T-helper 17 cell (primary cell): ENCODE measurements around the gene LDLRAP1. TPM values are rescaled to one million over a fixed set of nuclear protein-coding genes. Genes with fewer than 3 reads are reported as not detected.

Source experiments
- ATAC-seq: fragments of 150-1000 bp; cut with Tn5 transposase; 2 replicates; pipeline ENCODE4 v1.10.0; 2021; ENCODE audit warnings: mild to moderate bottlenecking, moderate library complexity
- DNase-seq, 3 donors: peaks; one replicate each; pipeline versions ENCODE4 v3.0.0 to v3.0.0-alpha.2; 2020 to 2021
- H3K9me3 ChIP-seq: one replicate; pipeline ENCODE4 v1.7.0; 2013; ENCODE audit warnings: low read length, mild to moderate bottlenecking; ENCODE audit not compliant: control insufficient read depth, poor library complexity, severe bottlenecking
- H3K27ac Mint-ChIP-seq: one replicate; pipeline ENCODE4 v1.8.0; 2022; ENCODE audit warnings: mild to moderate bottlenecking, moderate library complexity, mixed read lengths
- H3K27me3 Mint-ChIP-seq: one replicate; pipeline ENCODE4 v1.8.0; 2022; ENCODE audit warnings: mixed read lengths
- H3K36me3 Mint-ChIP-seq: one replicate; pipeline ENCODE4 v1.8.0; 2022; ENCODE audit warnings: low read depth, mixed read lengths
- H3K4me1 Mint-ChIP-seq: one replicate; pipeline ENCODE4 v1.8.0; 2022; ENCODE audit warnings: mild to moderate bottlenecking, mixed read lengths
- H3K4me3 Mint-ChIP-seq: one replicate; pipeline ENCODE4 v1.8.0; 2022; ENCODE audit warnings: mild to moderate bottlenecking, moderate library complexity, mixed read lengths
- total RNA-seq, 4 donors: library from RNA in 2 of 4; stranded (reverse) in 2 of 4; gene quantifications; one replicate each; pipeline ENCODE4 v1.2.3 and lab custom pipeline; 2022 to 2026

The LDLRAP1 gene
- total RNA-seq, 2 donors from 2014 or later = 90.3 to 96.6 TPM

DNA sequence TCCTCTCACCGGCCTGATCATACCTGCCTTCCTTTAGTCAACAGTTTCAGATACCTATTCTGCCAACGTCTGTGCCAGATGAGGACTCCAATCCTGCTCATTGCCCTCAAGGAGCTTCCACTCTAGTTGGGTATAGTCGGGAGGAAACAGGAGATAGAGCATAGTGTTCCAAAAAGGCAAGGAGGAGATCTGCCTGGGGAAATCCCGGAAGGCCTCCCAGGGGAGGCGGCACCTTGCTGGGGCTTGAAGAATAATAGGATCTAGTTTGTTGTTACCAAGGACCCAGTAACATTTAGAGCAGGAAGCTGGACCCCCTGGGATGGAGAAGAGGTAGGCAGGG lies 12.3 kb downstream of the LDLRAP1 start:
- DNase-seq (no peak), ATAC-seq (no peak)
- Mint-ChIP-seq H3K36me3 (peaks cover 2% of the 10 kb centered on the region), H3K27ac (peak overlapping the region; percentile 87), H3K4me3 (peak overlapping the region; percentile 43), H3K27me3 (no peaks in the 10 kb centered on the region), H3K4me1 (peaks cover 69% of the 10 kb centered on the region)
- H3K9me3 ChIP-seq = no peaks in the 10 kb centered on the region

DNA sequence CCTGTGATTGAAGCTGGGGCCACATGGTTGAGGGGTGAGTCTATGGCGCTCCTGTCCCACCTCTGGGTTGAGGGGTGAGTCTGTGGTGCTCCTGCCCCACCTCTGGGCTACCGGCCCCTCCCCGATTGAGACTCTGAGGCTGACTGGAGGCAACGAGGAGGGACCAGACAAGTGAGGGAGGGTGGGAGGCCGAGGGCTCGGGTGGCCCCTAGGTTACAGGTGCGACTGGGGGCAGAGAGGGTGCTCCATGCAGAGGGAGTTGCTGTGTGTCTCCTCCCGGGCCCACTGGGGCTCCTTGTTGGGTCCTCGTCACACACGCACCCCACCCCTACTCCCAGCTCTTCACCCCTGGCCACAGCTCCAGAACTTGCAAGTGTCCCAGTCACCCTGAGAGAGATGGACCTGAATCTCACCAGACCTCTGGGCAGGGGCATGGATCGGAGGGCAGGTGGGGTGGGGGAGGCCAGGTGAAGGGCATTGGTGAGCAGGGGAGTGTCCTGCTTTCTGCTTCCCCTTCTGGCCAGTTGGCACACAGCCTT lies 12.8 kb downstream of the LDLRAP1 start:
- H3K9me3 ChIP-seq = no peaks in the 10 kb centered on the region
- Mint-ChIP-seq H3K27me3 (no peaks in the 10 kb centered on the region), H3K27ac (peak overlapping the region; percentile 87), H3K4me3 (peak overlapping the region; percentile 53), H3K36me3 (peaks cover 2% of the 10 kb centered on the region), H3K4me1 (peaks cover 68% of the 10 kb centered on the region)
- peak; percentile 21 for ATAC-seq
- no peak for DNase-seq

DNA sequence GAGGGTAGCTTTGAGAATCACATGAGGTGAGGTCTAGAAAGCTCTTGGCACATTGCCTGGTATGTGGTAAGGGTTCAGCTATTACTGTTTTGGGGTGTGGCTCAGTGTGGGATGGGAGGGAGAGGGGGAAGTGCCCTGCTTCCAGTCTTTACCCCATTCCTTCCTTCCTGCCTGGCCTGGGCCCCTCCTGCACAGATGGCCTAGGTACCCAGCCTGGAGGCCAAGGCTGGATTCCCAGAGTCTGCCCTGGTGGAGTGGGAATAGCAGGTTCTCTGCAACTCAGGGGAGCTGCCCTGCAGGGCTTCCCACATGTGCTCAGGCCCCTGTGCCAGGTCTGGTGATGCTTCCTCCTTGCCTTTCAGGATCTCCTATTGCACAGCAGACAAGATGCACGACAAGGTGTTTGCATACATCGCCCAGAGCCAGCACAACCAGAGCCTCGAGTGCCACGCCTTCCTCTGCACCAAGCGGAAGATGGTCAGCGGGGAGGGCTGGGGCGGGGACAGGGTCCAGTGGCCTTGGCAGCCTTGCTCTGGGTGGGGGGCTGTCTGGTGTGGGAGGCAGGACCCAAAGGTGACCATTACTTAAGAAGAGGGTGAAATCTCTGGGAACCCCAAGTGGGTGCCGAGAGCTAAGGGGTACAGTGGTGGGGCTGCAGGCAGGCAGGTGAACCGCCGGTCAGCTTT lies 13.5 kb downstream of the LDLRAP1 start:
- ATAC-seq (peak; percentile 68), DNase-seq (no peak)
- Mint-ChIP-seq H3K4me3 (peak overlapping the region; percentile 53), H3K27me3 (no peaks in the 10 kb centered on the region), H3K36me3 (peaks cover 2% of the 10 kb centered on the region), H3K4me1 (peaks cover 67% of the 10 kb centered on the region), H3K27ac (peak overlapping the region; percentile 87)
- no peaks in the 10 kb centered on the region for H3K9me3 ChIP-seq

DNA sequence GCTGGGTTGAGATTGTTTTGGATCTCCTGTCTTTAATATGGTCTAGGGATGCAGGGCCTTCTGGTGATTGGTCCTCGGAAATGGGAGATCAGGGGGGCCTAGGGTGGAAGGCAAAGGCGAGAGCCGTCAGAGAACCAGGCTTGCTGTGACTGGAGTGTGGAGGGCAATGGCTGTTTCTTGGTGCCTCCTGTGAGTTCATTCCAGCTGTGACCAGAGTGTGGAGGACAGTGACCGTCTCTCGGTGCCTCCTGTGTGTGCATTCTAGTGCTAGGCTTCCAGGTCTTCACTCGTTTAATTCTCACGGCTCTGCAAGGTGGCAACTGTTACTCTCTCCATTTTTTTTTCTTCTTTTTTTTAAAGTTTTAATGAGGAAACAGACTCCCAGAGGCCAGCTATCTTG lies 14.1 kb downstream of the LDLRAP1 start:
- H3K4me1 Mint-ChIP-seq = peaks cover 66% of the 10 kb centered on the region
- peak overlapping the region; percentile 9 for H3K4me3 Mint-ChIP-seq
- H3K27ac Mint-ChIP-seq = peak overlapping the region; percentile 95
- H3K27me3 Mint-ChIP-seq = no peaks in the 10 kb centered on the region
- H3K36me3 Mint-ChIP-seq = peaks cover 2% of the 10 kb centered on the region
- ATAC-seq (no peak), DNase-seq (no peak)
- no peaks in the 10 kb centered on the region for H3K9me3 ChIP-seq

DNA sequence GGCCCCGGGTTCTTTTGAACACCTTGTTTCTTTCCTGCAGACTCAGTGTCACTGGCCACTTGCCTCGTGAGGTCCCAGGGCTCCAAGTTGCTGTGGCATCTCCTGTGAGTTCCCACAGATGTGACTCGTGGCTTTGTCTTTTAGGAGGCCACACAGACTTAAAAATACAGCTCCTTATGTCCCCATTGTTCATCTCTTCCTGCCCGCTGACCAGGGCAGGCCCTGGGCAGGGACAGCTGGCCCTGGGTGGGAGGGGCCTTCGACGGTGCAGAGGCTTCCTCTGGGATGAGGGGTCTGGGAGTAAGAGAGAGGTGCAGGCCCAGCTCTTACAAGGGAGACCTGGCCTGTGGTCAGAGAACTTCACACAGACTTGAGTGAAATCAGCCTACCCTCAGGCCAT lies 15.6 kb downstream of the LDLRAP1 start:
- H3K9me3 ChIP-seq = no peaks in the 10 kb centered on the region
- peaks cover 5% of the 10 kb centered on the region for H3K36me3 Mint-ChIP-seq
- peak overlapping the region; percentile 95 for H3K27ac Mint-ChIP-seq
- H3K27me3 Mint-ChIP-seq = no peaks in the 10 kb centered on the region
- peaks cover 58% of the 10 kb centered on the region for H3K4me1 Mint-ChIP-seq
- DNase-seq (no peak), ATAC-seq (no peak)
- no peak overlapping the region for H3K4me3 Mint-ChIP-seq

DNA sequence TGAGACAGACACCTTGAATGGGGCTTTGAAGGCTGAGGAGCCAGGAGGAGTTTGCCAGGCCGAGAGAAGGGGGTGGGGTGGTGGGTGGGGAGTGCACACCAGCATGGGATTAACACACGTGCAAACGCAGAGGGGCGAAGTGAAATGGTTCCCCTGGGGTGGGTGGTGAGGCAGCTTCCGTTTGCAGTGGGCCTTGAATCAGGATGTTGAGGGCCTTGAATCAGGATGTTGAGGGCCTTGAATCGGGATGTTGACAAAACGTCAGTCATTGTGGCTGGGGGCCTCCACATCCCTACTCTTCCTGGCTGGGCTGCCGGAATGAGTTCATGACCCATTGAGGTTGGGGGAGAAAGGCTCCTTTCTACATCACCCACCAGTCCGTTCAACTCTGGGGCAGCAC lies 16.6 kb downstream of the LDLRAP1 start:
- no peaks in the 10 kb centered on the region for H3K27me3 Mint-ChIP-seq
- H3K27ac Mint-ChIP-seq = peak overlapping the region; percentile 95
- peaks cover 5% of the 10 kb centered on the region for H3K36me3 Mint-ChIP-seq
- no peaks in the 10 kb centered on the region for H3K9me3 ChIP-seq
- no peak for ATAC-seq
- H3K4me1 Mint-ChIP-seq = peaks cover 60% of the 10 kb centered on the region
- DNase-seq = no peak
- H3K4me3 Mint-ChIP-seq = peak overlapping the region; percentile 19

DNA sequence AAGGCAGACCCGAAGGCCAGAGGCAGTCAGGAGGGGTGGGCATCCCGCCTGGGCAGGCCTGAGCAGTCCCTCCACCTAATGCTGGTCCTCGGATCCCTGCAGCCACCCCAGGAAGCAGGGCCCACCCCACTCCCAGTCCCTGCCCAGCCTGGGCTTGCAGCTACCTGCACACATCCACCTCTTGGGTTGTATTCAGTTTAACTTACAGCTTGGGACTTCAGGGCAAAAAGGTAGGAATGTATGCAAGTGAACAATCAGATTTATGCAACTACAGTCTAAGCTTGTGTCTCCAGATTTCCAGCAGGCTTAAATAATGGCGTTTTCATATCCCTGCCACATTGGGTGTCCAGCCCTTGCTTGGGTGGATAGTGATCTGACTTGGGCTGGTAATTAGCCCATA lies 17.4 kb downstream of the LDLRAP1 start:
- ATAC-seq = no peak
- DNase-seq = no peak
- Mint-ChIP-seq H3K36me3 (peaks cover 5% of the 10 kb centered on the region), H3K4me1 (peaks cover 58% of the 10 kb centered on the region), H3K27ac (peak overlapping the region; percentile 95), H3K4me3 (no peak overlapping the region), H3K27me3 (no peaks in the 10 kb centered on the region)
- no peaks in the 10 kb centered on the region for H3K9me3 ChIP-seq

DNA sequence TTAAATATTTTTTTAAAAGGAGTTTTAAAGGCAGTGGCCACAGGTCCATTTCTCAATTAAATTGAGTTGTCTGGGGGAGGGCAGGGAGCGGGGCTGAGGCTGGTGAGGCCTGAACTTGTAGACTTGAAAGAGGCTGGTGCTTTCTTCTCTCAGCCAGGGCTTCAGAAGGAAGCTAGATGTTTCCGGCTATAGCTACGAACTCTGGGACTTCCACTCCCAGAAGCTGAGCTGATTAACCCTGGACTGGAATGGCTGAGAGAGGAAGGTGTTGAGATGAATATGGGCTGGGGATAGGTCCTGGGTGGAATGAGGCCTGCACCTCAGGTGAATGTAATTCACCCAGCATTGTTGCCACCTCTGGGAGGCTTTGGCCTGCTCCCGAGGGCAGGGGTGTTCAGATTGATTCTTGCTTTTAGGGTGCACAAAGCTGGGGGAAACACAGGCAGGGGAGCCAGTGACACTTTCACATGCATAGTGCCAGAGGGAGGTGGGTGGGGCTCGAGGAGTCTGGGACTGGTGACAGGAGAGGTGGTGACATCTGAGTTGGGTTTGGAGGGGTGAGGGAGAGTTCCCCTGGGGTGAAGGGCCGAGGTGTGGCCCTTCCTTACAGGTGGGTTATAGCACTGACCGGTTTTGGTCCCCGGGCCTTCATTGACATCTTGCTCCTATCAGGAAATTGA lies 18.2 kb downstream of the LDLRAP1 start:
- DNase-seq = no peak
- peak overlapping the region; percentile 95 for H3K27ac Mint-ChIP-seq
- ATAC-seq = no peak
- H3K9me3 ChIP-seq = no peaks in the 10 kb centered on the region
- peak overlapping the region; percentile 93 for H3K4me3 Mint-ChIP-seq
- no peaks in the 10 kb centered on the region for H3K27me3 Mint-ChIP-seq
- H3K4me1 Mint-ChIP-seq = peaks cover 59% of the 10 kb centered on the region
- H3K36me3 Mint-ChIP-seq = peaks cover 5% of the 10 kb centered on the region

DNA sequence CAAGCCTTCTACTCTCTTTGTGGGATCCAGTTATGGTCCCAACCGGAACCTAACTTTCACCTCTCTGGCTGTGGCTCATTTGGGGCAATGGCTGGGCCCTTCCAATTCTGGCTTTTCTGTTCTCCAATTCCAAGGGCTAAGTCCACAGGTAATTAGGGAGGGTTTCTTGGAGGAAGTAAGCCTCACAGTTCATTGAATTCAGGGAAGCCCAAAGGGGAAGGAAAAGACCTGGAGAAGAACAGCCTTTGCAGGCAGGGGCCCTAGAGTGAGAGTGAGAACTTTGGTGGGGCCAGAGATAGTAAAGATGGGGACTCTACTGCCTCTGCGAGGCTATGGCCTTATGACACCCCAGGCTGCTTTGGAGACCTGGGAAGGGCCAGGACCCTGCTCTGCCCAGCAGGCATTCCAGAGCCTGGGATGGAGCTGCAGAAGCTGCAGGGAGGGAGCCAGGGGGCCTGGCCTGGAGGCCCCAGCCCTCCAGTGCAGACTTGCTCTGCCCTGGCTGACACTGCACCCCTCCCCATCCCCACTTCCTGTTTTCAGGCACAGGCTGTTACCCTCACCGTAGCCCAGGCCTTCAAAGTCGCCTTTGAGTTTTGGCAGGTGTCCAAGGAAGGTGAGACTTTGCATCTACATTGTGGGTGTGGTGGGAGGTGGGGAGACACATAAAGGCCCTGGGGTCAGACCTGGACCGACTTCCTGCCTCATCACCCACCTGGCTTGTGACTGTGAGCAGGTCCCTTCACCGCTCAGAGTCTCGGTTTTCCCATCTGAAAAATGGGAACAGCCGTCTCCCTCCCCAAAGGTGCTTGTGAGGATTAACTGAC lies 18.9 kb downstream of the LDLRAP1 start:
- Mint-ChIP-seq H3K4me3 (peak overlapping the region; percentile 93), H3K36me3 (peaks cover 5% of the 10 kb centered on the region), H3K27me3 (no peaks in the 10 kb centered on the region), H3K4me1 (peaks cover 56% of the 10 kb centered on the region), H3K27ac (peak overlapping the region; percentile 95)
- no peaks in the 10 kb centered on the region for H3K9me3 ChIP-seq
- ATAC-seq = peak; percentile 93
- DNase-seq = peak; percentile 26 to 63 (median 55)

DNA sequence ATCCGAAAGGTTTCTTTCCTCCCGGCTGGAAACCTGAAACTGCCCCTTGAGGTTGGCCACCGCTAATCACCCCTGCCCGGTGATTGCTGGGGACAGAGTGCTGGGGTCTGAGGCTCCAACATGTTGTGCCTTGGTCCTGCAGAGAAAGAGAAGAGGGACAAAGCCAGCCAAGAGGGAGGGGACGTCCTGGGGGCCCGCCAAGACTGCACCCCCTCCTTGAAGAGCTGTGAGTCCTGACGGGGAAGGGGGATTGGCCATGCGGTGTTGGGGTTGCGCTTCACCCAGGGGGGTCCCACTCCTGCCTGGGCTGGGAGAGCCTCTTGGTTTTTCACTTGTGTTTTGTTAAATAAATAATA lies 19.5 kb downstream of the LDLRAP1 start:
- Mint-ChIP-seq H3K27ac (peak overlapping the region; percentile 95), H3K4me1 (peaks cover 57% of the 10 kb centered on the region), H3K4me3 (peak overlapping the region; percentile 93), H3K27me3 (no peaks in the 10 kb centered on the region), H3K36me3 (peaks cover 3% of the 10 kb centered on the region)
- no peak for ATAC-seq
- no peak for DNase-seq
- no peaks in the 10 kb centered on the region for H3K9me3 ChIP-seq

DNA sequence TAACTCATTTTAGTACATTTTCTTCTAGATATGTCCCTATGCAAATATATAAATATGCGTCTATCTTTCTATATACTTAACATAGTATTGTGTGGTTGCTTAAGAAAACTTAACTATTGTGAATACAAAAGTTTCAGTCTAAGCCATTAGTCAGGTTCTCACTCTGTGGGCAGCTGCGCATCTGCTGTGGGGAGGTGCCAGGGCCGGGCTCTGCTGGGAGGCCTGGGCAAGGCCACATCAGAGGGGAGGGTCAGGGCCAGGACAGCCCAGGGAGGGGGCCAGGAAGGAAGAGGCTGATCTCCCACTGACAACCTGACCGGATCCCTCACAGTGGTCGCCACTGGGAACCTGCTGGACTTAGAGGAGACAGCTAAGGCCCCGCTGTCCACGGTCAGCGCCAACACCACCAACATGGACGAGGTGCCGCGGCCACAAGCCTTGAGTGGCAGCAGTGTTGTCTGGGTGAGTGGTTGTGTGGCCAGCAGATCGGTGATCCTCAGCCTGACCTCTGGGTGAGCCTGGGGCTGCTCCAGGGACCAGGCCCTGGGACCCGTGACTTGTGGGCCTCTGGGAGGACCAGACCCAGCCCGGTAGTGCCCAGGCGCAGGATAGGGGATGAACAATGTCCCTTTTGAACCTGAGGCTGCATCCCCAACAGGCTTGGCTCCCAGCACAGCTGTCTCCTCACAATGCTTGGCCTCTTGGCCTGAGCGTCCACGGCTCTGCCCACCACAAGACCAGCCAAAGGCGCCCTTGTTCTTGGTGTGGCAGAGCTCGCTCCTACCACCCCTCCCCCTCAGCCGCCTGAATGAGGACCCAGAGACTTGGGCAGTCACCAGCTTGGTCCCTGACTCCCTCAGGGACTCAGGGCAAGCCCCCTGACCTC lies 20.2 kb downstream of the LDLRAP1 start:
- peak overlapping the region; percentile 93 for H3K4me3 Mint-ChIP-seq

DNA sequence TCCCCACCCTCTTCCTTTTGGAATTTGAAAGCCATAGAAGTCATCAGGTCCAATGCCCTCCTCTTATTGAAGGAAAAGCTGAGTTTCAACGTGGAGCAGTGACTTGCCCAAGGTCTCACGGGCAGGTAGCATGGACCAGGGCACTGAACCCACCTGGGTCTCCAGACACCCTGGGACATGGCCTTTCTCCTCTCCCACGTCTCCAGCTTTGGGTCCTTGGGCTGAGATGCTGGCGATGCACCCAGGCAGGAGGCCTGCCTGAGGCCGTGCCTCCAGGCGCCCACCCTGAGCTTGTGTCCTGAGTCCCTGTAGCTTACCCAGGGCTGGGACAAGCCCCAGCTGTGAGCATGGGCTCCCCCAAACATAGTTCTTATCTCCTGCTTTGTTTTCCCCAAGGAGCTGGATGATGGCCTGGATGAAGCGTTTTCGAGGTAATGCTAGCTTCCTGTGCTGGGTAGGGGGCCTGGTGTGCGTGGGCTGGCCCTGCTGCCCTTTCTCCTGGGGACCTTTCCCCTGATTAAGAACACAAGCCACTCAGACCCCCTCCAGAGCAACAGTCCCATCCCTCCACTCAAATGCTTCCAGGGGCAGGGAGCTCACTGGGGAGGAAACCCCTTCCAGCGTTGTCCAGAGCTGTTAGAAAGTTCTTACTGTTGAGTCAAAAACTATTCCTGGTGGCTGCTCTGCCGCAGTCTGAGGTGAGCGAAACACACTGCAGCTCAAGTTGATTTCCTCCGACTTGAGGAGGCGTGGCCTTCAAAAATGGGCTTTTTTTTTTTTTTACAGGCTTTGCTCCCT lies 21.6 kb downstream of the LDLRAP1 start:
- H3K9me3 ChIP-seq = no peaks in the 10 kb centered on the region
- DNase-seq (no peak), ATAC-seq (peak; percentile 23)
- Mint-ChIP-seq H3K4me1 (peaks cover 49% of the 10 kb centered on the region), H3K27ac (peak overlapping the region; percentile 95), H3K36me3 (peaks cover 3% of the 10 kb centered on the region), H3K4me3 (peak overlapping the region; percentile 93), H3K27me3 (no peaks in the 10 kb centered on the region)

More for the DNA sequence above, 20.2 kb downstream of the LDLRAP1 start:
- ATAC-seq = no peak
- H3K27me3 Mint-ChIP-seq = no peaks in the 10 kb centered on the region
- peaks cover 3% of the 10 kb centered on the region for H3K36me3 Mint-ChIP-seq
- DNase-seq = no peak
- peak overlapping the region; percentile 95 for H3K27ac Mint-ChIP-seq
- no peaks in the 10 kb centered on the region for H3K9me3 ChIP-seq
- H3K4me1 Mint-ChIP-seq = peaks cover 58% of the 10 kb centered on the region
